Skin epidermis (tissue), 12 donors: ENCODE measurements around the gene TIMM23.
"Not testable (repeated sequence)": the region's sequence is repeated elsewhere in the genome, so short reads cannot be mapped to it uniquely, and the experiment has no call there.

Source experiments
- H3K27ac ChIP-seq, 21 experiments: fragments of 200-600 bp; sonication (generic) in 11 of 21; one replicate each; pipeline ENCODE4 v1.5.0; 2020; ENCODE audit warnings: mild to moderate bottlenecking in 3 of 21, inconsistent platforms in 2 of 21, moderate library complexity in 2 of 21
- H3K4me3 ChIP-seq, 7 experiments: fragments of 200-600 bp; sonication (generic) in 2 of 7; one replicate each; pipeline ENCODE4 v1.5.0; 2020; ENCODE audit warnings: inconsistent platforms in 2 of 7, mild to moderate bottlenecking in 2 of 7, moderate library complexity in 1 of 7

Gene TIMM23

GRCh38 chr10:46046261-46046660 is 74.0 kb downstream of the TIMM23 start, which contains the start of gene MSMB:
MSMB (minus strand) TSS chr10:46046269; CDS start chr10:46046237, 32 bp downstream.
- no peak within 1 kb of the TSS for H3K27ac ChIP-seq

DNA sequence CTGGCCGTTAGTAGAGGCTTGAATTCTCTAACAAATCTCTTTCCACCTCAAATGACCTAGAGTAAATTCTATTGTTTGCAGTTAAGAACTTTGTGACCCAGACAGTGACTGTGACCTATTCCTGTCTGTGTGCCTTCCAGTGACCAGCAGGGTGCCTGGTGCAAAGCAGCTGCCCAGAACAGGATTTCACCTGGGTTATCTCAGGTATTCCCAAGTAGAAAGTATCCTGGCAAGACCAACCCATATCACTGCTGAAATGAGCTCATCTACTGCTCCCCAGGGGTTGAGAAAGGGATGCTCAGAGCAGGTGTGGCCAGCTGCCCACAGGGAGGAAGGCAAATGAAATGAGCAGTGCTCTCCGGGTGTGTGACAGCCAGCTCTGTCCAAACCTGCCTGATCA is 75.9 kb downstream of the TIMM23 start:
- H3K27ac ChIP-seq, result no peak overlapping the region
- no peak overlapping the region for H3K4me3 ChIP-seq

More at GRCh38 chr10:46046261-46046660, 74.0 kb downstream of the TIMM23 start, which contains the start of gene MSMB:
- no peak within 1 kb of the TSS for H3K4me3 ChIP-seq

- not testable (repeated sequence) for H3K4me3 ChIP-seq, H3K27ac ChIP-seq
Observed at GRCh38 chr10:46049497-46049831, 77.2 kb downstream of the TIMM23 start.

GRCh38 chr10:46050941-46051623 is 78.8 kb downstream of the TIMM23 start:
- Histone ChIP-seq H3K4me3 (no peak overlapping the region), H3K27ac (no peak overlapping the region)

- Histone ChIP-seq H3K4me3 (no peak overlapping the region), H3K27ac (peak overlapping the region in 2 of 21 experiments; percentile 29 to 35)
Observed at GRCh38 chr10:46052057-46052790, 79.9 kb downstream of the TIMM23 start.

DNA sequence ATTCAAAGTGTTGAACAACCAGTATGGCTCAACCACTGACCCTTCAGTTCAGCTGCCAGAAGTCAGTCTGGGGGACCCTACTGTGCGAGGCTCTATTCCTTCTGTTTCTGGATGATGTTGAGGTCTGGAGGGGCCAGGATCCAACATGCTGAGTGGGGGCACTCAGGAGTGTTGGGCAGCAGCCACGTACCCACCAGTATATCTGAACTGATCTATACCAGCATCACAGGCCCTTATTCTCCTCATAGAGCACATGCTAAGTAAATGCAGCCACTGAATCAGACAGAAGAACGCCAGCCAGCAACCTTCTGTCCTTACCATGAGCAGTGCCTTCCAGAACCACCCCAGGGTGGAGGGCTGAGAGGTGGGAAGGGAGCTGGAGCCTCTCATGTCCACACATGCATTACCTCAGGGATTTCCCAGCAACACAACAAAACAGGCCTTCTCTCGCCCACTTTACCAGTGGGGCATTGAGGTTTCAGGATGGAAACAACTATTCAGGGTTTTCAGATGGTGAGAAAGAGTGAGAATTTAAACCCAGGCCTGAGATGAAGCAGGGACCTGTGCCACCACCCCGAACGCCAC is 80.6 kb downstream of the TIMM23 start:
- peak overlapping the region in 2 of 21 experiments; percentile 24 to 35 for H3K27ac ChIP-seq
- H3K4me3 ChIP-seq, result no peak overlapping the region
